ENCODE measurements around the gene BAG5. TPM values are rescaled to one million over a fixed set of nuclear protein-coding genes. Genes with fewer than 3 reads are reported as not detected.

The BAG5 gene
- total RNA-seq, 4 donors from 2014 or later, result 40.3 to 44.3 (median 43.1) TPM

- TF ChIP-seq CTCF (IDR thresholded peaks at IDR 0.05) (no peak), POLR2A (IDR thresholded peaks at IDR 0.05) (no peak)
- whole genome bisulfite sequencing, 2 donors, result 74 to 79% methylated on average over 12 of the region's 12 CpGs
- intact Hi-C loops (cut with DNase I; ENCODE audit: low total_unique reads), result no loop called here
- no peak overlapping the region for H3K4me3 ChIP-seq (ENCODE audit: low read depth, poor library complexity, severe bottlenecking)
- no peak for DNase-seq (ENCODE audit: low spot score in 2 of 2)
Observed at GRCh38 chr14:103524002-103524935, 38.2 kb downstream of the BAG5 start.

- no peak for DNase-seq (ENCODE audit: low spot score in 2 of 2)
- no peak for TF ChIP-seq CTCF (IDR thresholded peaks at IDR 0.05)
- 52% methylated on average over 10 of the region's 10 CpGs for WGBS, 2 donors
- no peak overlapping the region for H3K4me3 ChIP-seq (ENCODE audit: low read depth, poor library complexity, severe bottlenecking)
- intact Hi-C loops (cut with DNase I; ENCODE audit: low total_unique reads), result no loop called here
Observed at GRCh38 chr14:103523575-103523954, 38.9 kb downstream of the BAG5 start.

- DNase-seq (ENCODE audit: low spot score in 2 of 2), result peak in 1 of 2 donors; percentile 92
- peak within 1 kb of the TSS; percentile 30 for H3K4me3 ChIP-seq (ENCODE audit: low read depth, poor library complexity, severe bottlenecking)
- intact Hi-C loops (cut with DNase I; ENCODE audit: low total_unique reads), result no loop called here
- WGBS, 2 donors, result 4 to 11% methylated on average over 35 to 82 of the region's 107 CpGs
- TF ChIP-seq CTCF (IDR thresholded peaks at IDR 0.05) (no peak), POLR2A (IDR thresholded peaks at IDR 0.05) (no peak)
Observed at GRCh38 chr14:103522649-103523574, 39.5 kb downstream of the BAG5 start, which contains the start of gene CKB. CKB (minus strand) TSS chr14:103522830; CDS start chr14:103522493, 337 bp downstream.

GRCh38 chr14:103521951-103522563 is 40.4 kb downstream of the BAG5 start:
- H3K4me3 ChIP-seq (ENCODE audit: low read depth, poor library complexity, severe bottlenecking), result peak overlapping the region; percentile 30
- WGBS, 2 donors, result 1% methylated on average over 28 of the region's 74 CpGs; no CpG with 5 or more reads in 1 of the 2 donors
- TF ChIP-seq CTCF (IDR thresholded peaks at IDR 0.05) (no peak), POLR2A (IDR thresholded peaks at IDR 0.05) (no peak)
- intact Hi-C loops (cut with DNase I; ENCODE audit: low total_unique reads), result no loop called here
- peak in 1 of 2 donors; percentile 90 for DNase-seq (ENCODE audit: low spot score in 2 of 2)

- no peak for DNase-seq (ENCODE audit: low spot score in 2 of 2)
- intact Hi-C loops (cut with DNase I; ENCODE audit: low total_unique reads), result no loop called here
- WGBS, 2 donors, result 0 to 2% methylated on average over 5 to 14 of the region's 77 CpGs
- H3K4me3 ChIP-seq (ENCODE audit: low read depth, poor library complexity, severe bottlenecking), result peak overlapping the region; percentile 30
- no peak for TF ChIP-seq CTCF (IDR thresholded peaks at IDR 0.05)
- no peak for TF ChIP-seq POLR2A (IDR thresholded peaks at IDR 0.05)
Observed at GRCh38 chr14:103521438-103521950, 41.0 kb downstream of the BAG5 start.
